H1 (cell line): ENCODE data around the gene TRIM41. TPM values are rescaled to one million over a fixed set of nuclear protein-coding genes. Genes with fewer than 3 reads are reported as not detected.

Experiments
- CTCF ChIA-PET: fragments of 300-600 bp; sonication (Branson Sonifier 250); formaldehyde crosslinking; loops from one replicate; lab custom pipeline; 2021; ENCODE audit not compliant: partially characterized antibody; lab: Charles Lee
- POLR2A ChIA-PET: fragments of 300-600 bp; sonication (Branson Sonifier 250); formaldehyde crosslinking; loops from one replicate; lab custom pipeline; 2021; ENCODE audit warnings: inconsistent platforms; ENCODE audit not compliant: partially characterized antibody; lab: Charles Lee
- DNase-seq, 2 experiments: peaks; one replicate each; pipeline versions ENCODE4 v3.0.0 to v3.0.0-alpha.2; 2010 to 2022; ENCODE audit warnings: low spot score in 2 of 2, low read depth in 1 of 2, mixed read lengths in 1 of 2
- FAIRE-seq: peaks from 2 replicates; lab custom pipeline; 2011; peaks lifted over from hg19 to GRCh38; lab: Jason Lieb, UNC
- H2AFZ ChIP-seq: 2 replicates; pipeline ENCODE4 v1.8.1; 2012; ENCODE audit warnings: low read length, inconsistent platforms
- H2AK5ac ChIP-seq: 2 replicates; pipeline ENCODE4 v1.6.1; 2013; ENCODE audit warnings: low read depth, low read length
- H2BK120ac ChIP-seq: replicated peaks from 2 replicates; pipeline ENCODE3; 2013; ENCODE audit warnings: low read depth, low read length, inconsistent platforms
- H2BK12ac ChIP-seq: 2 replicates; pipeline ENCODE4 v1.6.1; 2013; ENCODE audit warnings: low read depth, low read length
- H2BK15ac ChIP-seq: 2 replicates; pipeline ENCODE4 v1.6.1; 2013; ENCODE audit warnings: low read length
- H2BK20ac ChIP-seq: 2 replicates; pipeline ENCODE4 v1.6.1; 2013; ENCODE audit warnings: low read length
- H2BK5ac ChIP-seq: 2 replicates; pipeline ENCODE4 v1.6.1; 2013; ENCODE audit warnings: low read depth, low read length
- H3K14ac ChIP-seq: 2 replicates; pipeline ENCODE4 v1.6.1; 2013; ENCODE audit warnings: inconsistent platforms; ENCODE audit not compliant: insufficient read length
- H3K18ac ChIP-seq: 2 replicates; pipeline ENCODE4 v1.6.1; 2013; ENCODE audit warnings: low read length; ENCODE audit errors: extremely low read depth
- H3K23ac ChIP-seq: 2 replicates; pipeline ENCODE4 v1.6.1; 2013; ENCODE audit warnings: inconsistent platforms; ENCODE audit not compliant: insufficient read length
- H3K23me2 ChIP-seq: 2 replicates; pipeline ENCODE4 v1.6.1; 2013; ENCODE audit warnings: low read depth, low read length
- H3K27ac ChIP-seq: 2 replicates; pipeline ENCODE4 v1.6.1; 2011; ENCODE audit warnings: low read depth, low read length, inconsistent platforms
- H3K27me3 ChIP-seq, 4 experiments: replicated peaks in 1 of 4; 1 replicate in 1 of 4; 2 replicates in 3 of 4; pipeline versions ENCODE4 v1.6.1 to v1.8.1; 2011 to 2013; ENCODE audit warnings: low read length in 3 of 4, mild to moderate bottlenecking in 3 of 4, inconsistent platforms in 2 of 4, mixed read lengths in 2 of 4, moderate library complexity in 1 of 4; ENCODE audit not compliant: control insufficient read depth in 3 of 4, insufficient read depth in 3 of 4; ENCODE audit errors: extremely low read depth in 1 of 4
- H3K36me3 ChIP-seq, 4 experiments: 2 replicates each; pipeline versions ENCODE4 v1.6.1 to v1.8.1; 2011 to 2013; ENCODE audit warnings: mild to moderate bottlenecking in 4 of 4, low read length in 3 of 4, moderate library complexity in 2 of 4, control low read depth in 1 of 4, inconsistent platforms in 1 of 4; ENCODE audit not compliant: insufficient read depth in 4 of 4, control insufficient read depth in 2 of 4
- H3K4ac ChIP-seq: replicated peaks from 2 replicates; pipeline ENCODE3; 2013; ENCODE audit warnings: low read length, low read depth, mixed read lengths, inconsistent platforms; ENCODE audit not compliant: insufficient read length
- H3K4me1 ChIP-seq, 4 experiments: replicated peaks in 1 of 4; 1 replicate in 1 of 4; 2 replicates in 3 of 4; pipeline versions ENCODE4 v1.6.1 to v1.8.1; 2011 to 2013; ENCODE audit warnings: low read length in 3 of 4, inconsistent platforms in 2 of 4, mixed read lengths in 1 of 4; ENCODE audit not compliant: insufficient read depth in 4 of 4, control insufficient read depth in 3 of 4
- H3K4me2 ChIP-seq, 2 experiments: 2 replicates each; pipeline versions ENCODE4 v1.6.1 to v1.8.1; 2011 to 2013; ENCODE audit warnings: low read depth in 2 of 2, low read length in 2 of 2, control low read depth in 1 of 2, inconsistent platforms in 1 of 2, mild to moderate bottlenecking in 1 of 2; ENCODE audit not compliant: insufficient read depth in 1 of 2
- H3K4me3 ChIP-seq, 4 experiments: fragments of 200-600, 300-600 bp in 1 of 4; sonication (generic), shearing (Covaris generic), sonication (Bioruptor Twin) in 1 of 4; 2 replicates each; pipeline versions ENCODE4 v1.5.1 to v1.8.1; 2011 to 2016; ENCODE audit warnings: low read length in 4 of 4, low read depth in 3 of 4, control low read depth in 2 of 4, inconsistent platforms in 2 of 4, mild to moderate bottlenecking in 2 of 4, mixed read lengths in 1 of 4, moderate library complexity in 1 of 4; ENCODE audit not compliant: insufficient read depth in 2 of 4; ENCODE audit errors: extremely low read depth in 1 of 4
- H3K56ac ChIP-seq: replicated peaks from 2 replicates; pipeline ENCODE3; 2013; ENCODE audit warnings: low read depth, mild to moderate bottlenecking, mixed read lengths, low read length, inconsistent platforms; ENCODE audit not compliant: insufficient read length
- H3K79me1 ChIP-seq: 2 replicates; pipeline ENCODE4 v1.6.1; 2013; ENCODE audit warnings: low read depth, low read length, control low read depth
- H3K79me2 ChIP-seq, 2 experiments: 2 replicates each; pipeline versions ENCODE4 v1.6.1 to v1.8.1; 2012 to 2013; ENCODE audit warnings: low read length in 2 of 2, mild to moderate bottlenecking in 2 of 2, inconsistent platforms in 1 of 2; ENCODE audit not compliant: insufficient read depth in 2 of 2, control insufficient read depth in 1 of 2
- H3K9ac ChIP-seq, 4 experiments: replicated peaks in 1 of 4; 1 replicate in 1 of 4; 2 replicates in 3 of 4; pipeline versions ENCODE4 v1.6.1 to v1.8.1; 2011 to 2013; ENCODE audit warnings: low read depth in 3 of 4, low read length in 3 of 4, control low read depth in 2 of 4, mild to moderate bottlenecking in 2 of 4, moderate library complexity in 2 of 4, inconsistent platforms in 1 of 4; ENCODE audit errors: extremely low read depth in 1 of 4
- H3K9me3 ChIP-seq, 2 experiments: 2 replicates each; pipeline versions ENCODE4 v1.6.1 to v1.8.1; 2012 to 2013; ENCODE audit warnings: mild to moderate bottlenecking in 2 of 2, moderate library complexity in 2 of 2, control low read depth in 1 of 2, inconsistent platforms in 1 of 2, low read depth in 1 of 2, low read length in 1 of 2, mixed read lengths in 1 of 2; ENCODE audit not compliant: insufficient read depth in 2 of 2
- H4K20me1 ChIP-seq, 2 experiments: replicated peaks in 1 of 2; 2 replicates each; pipeline versions ENCODE3 to v1.8.1; 2011 to 2013; ENCODE audit warnings: inconsistent platforms in 2 of 2, low read length in 2 of 2, mild to moderate bottlenecking in 1 of 2; ENCODE audit not compliant: insufficient read depth in 2 of 2, control insufficient read depth in 1 of 2
- H4K5ac ChIP-seq: 2 replicates; pipeline ENCODE4 v1.6.1; 2013; ENCODE audit warnings: low read length, low read depth, mixed read lengths, inconsistent platforms; ENCODE audit not compliant: insufficient read length
- H4K8ac ChIP-seq: 2 replicates; pipeline ENCODE4 v1.8.0; 2013; ENCODE audit warnings: mild to moderate bottlenecking, moderate library complexity, low read length, inconsistent platforms; ENCODE audit not compliant: insufficient read depth; ENCODE audit errors: extremely low read depth
- H4K91ac ChIP-seq: replicated peaks from 2 replicates; pipeline ENCODE3; 2013; ENCODE audit warnings: low read length, mixed read lengths, inconsistent platforms; ENCODE audit not compliant: insufficient read length
- JUN ChIP-seq: IDR thresholded peaks from 2 replicates; pipeline ENCODE4 v1.6.1; 2011; ENCODE audit warnings: low read depth, mild to moderate bottlenecking, improper control_type of control experiment, low read length
- WGBS, 2 experiments: shearing (Covaris generic) in 1 of 2; methylation state at CpG; one replicate each; pipeline versions ENCODE4 v1.1.6 to v1.1.7; 2013 to 2015; ENCODE audit warnings: low lambda C conversion rate in 2 of 2, mixed read lengths in 2 of 2, inconsistent platforms in 1 of 2, low coverage in 1 of 2, missing lambda C conversion rate in 1 of 2; ENCODE audit not compliant: insufficient replicate concordance in 2 of 2, insufficient coverage in 1 of 2, insufficient read length in 1 of 2; ENCODE audit errors: extremely low coverage in 1 of 2, missing lambda C conversion rate in 1 of 2; 5-methylcytosine and 5-hydroxymethylcytosine counted together
- polyA plus RNA-seq, 7 experiments: library from polyadenylated mRNA; depleted of rRNA in 3 of 7; stranded (reverse) in 5 of 7; unstranded in 2 of 7; fragments of >200 nt in 5 of 7; fragments of 200-250 nt in 2 of 7; gene quantifications; 1 replicate in 5 of 7; 2 replicates in 1 of 7; 4 replicates in 1 of 7; pipeline versions ENCODE4 v1.2.1 to v1.2.3, GENCODE V29; 2011 to 2013; ENCODE audit warnings: missing spikeins in 2 of 7, mixed read lengths in 2 of 7
- total RNA-seq: library from RNA; stranded (reverse); fragmentation: NEBNext Ultra II Directional; extraction: Animal tissue kit (Norgen Biotek cat#: 25700); gene quantifications from 2 replicates; pipeline ENCODE4 v1.2.1, GENCODE V29; 2021

Gene TRIM41
- total and polyA plus RNA-seq, 2 of the 8 experiments (the other 6 are each of a cell fraction or from before 2014, with no cell fraction given): 12.9 to 21.6 TPM

DNA sequence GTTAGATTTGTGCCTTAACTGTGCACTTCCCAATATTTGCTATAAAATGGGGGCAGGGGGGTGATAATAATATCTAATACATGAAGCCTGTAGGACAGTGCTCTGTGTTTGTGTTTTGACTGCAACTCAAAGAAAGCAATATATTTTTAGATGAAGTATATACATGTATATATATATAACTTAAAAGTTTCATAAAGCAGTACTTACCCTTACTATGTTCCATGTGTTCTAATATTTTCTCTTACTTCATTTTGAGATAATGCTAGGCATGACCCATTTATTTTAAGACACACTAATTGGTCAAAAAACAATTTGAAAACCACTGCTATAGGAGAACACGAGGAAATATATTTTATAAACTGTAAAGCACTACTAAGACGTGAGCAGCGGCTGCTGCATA, 35.5 kb downstream of the TRIM41 start:
- Histone ChIP-seq H3K18ac (no peak overlapping the region), H3K27ac (no peak overlapping the region), H2BK15ac (no peak overlapping the region), H2BK20ac (no peak overlapping the region), H2AK5ac (no peak overlapping the region), H3K36me3 (peaks cover 4 to 31% (median 12%) of the 10 kb centered on the region in 4 experiments), H2BK12ac (no peak overlapping the region), H2BK120ac (no peak overlapping the region), H3K79me1 (peaks cover 15% of the 10 kb centered on the region), H4K5ac (no peak overlapping the region), H3K56ac (no peak overlapping the region), H3K23ac (no peak overlapping the region), H3K79me2 (peaks cover 3 to 61% of the 10 kb centered on the region in 2 experiments; a peak in 2 of 4 replicates), H3K9me3 (no peaks in the 10 kb centered on the region), H4K91ac (no peak overlapping the region), H4K8ac (no peak overlapping the region), H2BK5ac (no peak overlapping the region), H3K27me3 (peaks cover 0 to 1% (median 0%) of the 10 kb centered on the region in 4 experiments; a peak in 1 of 7 replicates), H3K4me2 (peak overlapping the region; percentile 86 to 98; a peak in 1 of 4 replicates), H3K23me2 (peaks cover 12% of the 10 kb centered on the region), H4K20me1 (peaks cover 10 to 25% of the 10 kb centered on the region in 2 experiments), H3K4me1 (peaks cover 4 to 10% (median 6%) of the 10 kb centered on the region in 4 experiments; a peak in 6 of 7 replicates), H3K14ac (no peak overlapping the region), H3K4ac (no peak overlapping the region), H3K9ac (no peak overlapping the region; a peak in 1 of 7 replicates), H3K4me3 (peak overlapping the region in 1 of 4 experiments; percentile 92; a peak in 3 of 8 replicates), H2AFZ (no peak overlapping the region)
- WGBS, 2 experiments: 82% methylated on average over 3 of the region's 3 CpGs; no CpG with 5 or more reads in 1 of the 2 experiments
- FAIRE-seq (no peak), DNase-seq (no peak)
- ChIA-PET CTCF (interaction anchor here (1.5 kb wide), 1 partner anchor 74 kb away, joined by 5 read pairs; no protein-coding TSS in a partner anchor), POLR2A (interaction anchor here (1.7 to 34.2 kb wide), 2 partner anchors 21 to 74 kb away, joined by 8 to 1334 read pairs; partner anchors contain the start of genes RACK1 and TRIM41)
- TF ChIP-seq JUN: no peak
